Thyroid gland (tissue), 4 donors: ENCODE results near the gene ACOT9. TPM values are rescaled to one million over a fixed set of nuclear protein-coding genes. Genes with fewer than 3 reads are reported as not detected.

Source experiments
- DNase-seq, 2 donors: peaks; one replicate each; pipeline ENCODE4 v3.0.0-alpha.2; 2019
- H3K27ac ChIP-seq, 3 donors: fragments of 200-600 bp; sonication (generic); 1 replicate in 2 of 3; 2 replicates in 1 of 3; pipeline ENCODE4 v1.5.1; 2016 to 2019; ENCODE audit warnings: mild to moderate bottlenecking in 1 of 3, moderate library complexity in 1 of 3
- H3K27me3 ChIP-seq: fragments of 200-600 bp; sonication (generic); one replicate; pipeline ENCODE4 v1.5.1; 2019
- H3K36me3 ChIP-seq, 2 donors: fragments of 200-600 bp; sonication (generic); one replicate each; pipeline ENCODE4 v1.5.1; 2016 to 2019
- H3K4me1 ChIP-seq, 2 donors: fragments of 200-600 bp; sonication (generic); one replicate each; pipeline ENCODE4 v1.5.1; 2017 to 2019
- H3K4me3 ChIP-seq, 3 donors: fragments of 200-600 bp; sonication (generic); replicated peaks in 1 of 3; 1 replicate in 2 of 3; 2 replicates in 1 of 3; pipeline ENCODE4 v1.5.1; 2016; ENCODE audit warnings: mild to moderate bottlenecking in 1 of 3
- H3K9me3 ChIP-seq: fragments of 200-600 bp; sonication (generic); one replicate; pipeline ENCODE4 v1.5.1; 2017
- POLR2A ChIP-seq, 2 donors: fragments of 450-650 bp; IDR thresholded peaks; one replicate each; pipeline ENCODE4 v1.6.1; 2017; ENCODE audit warnings: antibody characterized with exemption in 2 of 2, mild to moderate bottlenecking in 2 of 2, moderate library complexity in 1 of 2
- WGBS, 2 donors: methylation state at CpG; one replicate each; pipeline ENCODE4 v1.1.5; 2017; 5-methylcytosine and 5-hydroxymethylcytosine counted together
- intact Hi-C: fragments of 100-400 bp; cut with DNase I; formaldehyde crosslinking; loops from one replicate; pipeline ENCODE4 v1.15.1; 2023
- total RNA-seq, 4 donors: library from RNA; depleted of rRNA; stranded (reverse); fragments of >200 nt; gene quantifications; one replicate each; pipeline ENCODE4 v1.2.3, GENCODE V29; 2016
- TF ChIP-seq, protein P1 (sequence below), 6 experiments: fragments of 200-600 bp in 3 of 6; fragments of 450-650 bp in 3 of 6; sonication (generic) in 3 of 6; IDR thresholded peaks; one replicate each; pipeline ENCODE4 v1.5.1; 2016 to 2019; ENCODE audit warnings: antibody characterized with exemption in 6 of 6, mild to moderate bottlenecking in 2 of 6, inconsistent platforms in 1 of 6, moderate library complexity in 1 of 6

The ACOT9 gene
- total RNA-seq, 4 donors from 2014 or later = 50.1 to 73.9 (median 62.8) TPM

DNA sequence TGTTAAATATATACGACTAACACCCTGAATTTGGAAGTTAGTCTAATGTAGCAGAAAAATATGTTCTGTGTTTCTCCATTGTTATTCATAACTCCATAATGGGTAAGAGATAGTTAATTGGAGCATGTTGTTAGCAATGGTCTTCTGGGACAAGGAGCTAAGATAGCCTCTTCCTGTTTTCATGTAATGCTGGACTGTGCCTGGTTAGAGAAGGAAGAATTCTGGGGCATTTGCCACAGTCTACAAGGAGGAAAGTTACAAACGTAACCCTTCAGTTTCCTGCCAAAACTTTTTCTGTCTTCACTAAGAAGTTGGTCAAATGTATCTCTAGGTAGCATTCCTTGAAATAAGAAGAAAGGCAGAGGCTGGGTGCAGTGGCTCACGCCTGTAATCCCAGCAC lies 70.0 kb downstream of the ACOT9 start:
- TF ChIP-seq POLR2A (IDR thresholded peaks at IDR 0.05) = no peak
- TF ChIP-seq, protein P1, sequence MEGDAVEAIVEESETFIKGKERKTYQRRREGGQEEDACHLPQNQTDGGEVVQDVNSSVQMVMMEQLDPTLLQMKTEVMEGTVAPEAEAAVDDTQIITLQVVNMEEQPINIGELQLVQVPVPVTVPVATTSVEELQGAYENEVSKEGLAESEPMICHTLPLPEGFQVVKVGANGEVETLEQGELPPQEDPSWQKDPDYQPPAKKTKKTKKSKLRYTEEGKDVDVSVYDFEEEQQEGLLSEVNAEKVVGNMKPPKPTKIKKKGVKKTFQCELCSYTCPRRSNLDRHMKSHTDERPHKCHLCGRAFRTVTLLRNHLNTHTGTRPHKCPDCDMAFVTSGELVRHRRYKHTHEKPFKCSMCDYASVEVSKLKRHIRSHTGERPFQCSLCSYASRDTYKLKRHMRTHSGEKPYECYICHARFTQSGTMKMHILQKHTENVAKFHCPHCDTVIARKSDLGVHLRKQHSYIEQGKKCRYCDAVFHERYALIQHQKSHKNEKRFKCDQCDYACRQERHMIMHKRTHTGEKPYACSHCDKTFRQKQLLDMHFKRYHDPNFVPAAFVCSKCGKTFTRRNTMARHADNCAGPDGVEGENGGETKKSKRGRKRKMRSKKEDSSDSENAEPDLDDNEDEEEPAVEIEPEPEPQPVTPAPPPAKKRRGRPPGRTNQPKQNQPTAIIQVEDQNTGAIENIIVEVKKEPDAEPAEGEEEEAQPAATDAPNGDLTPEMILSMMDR (IDR thresholded peaks at IDR 0.05) = no peak
- no peaks in the 10 kb centered on the region for H3K27me3 ChIP-seq
- H3K4me3 ChIP-seq = no peak overlapping the region
- DNase-seq = no peak
- 68 to 79% methylated on average over 2 to 3 of the region's 3 CpGs for WGBS, 2 donors
- H3K27ac ChIP-seq = no peak overlapping the region
- no peaks in the 10 kb centered on the region for H3K4me1 ChIP-seq
- intact Hi-C loops = no loop called here
- H3K36me3 ChIP-seq = no peaks in the 10 kb centered on the region
- no peaks in the 10 kb centered on the region for H3K9me3 ChIP-seq

DNA sequence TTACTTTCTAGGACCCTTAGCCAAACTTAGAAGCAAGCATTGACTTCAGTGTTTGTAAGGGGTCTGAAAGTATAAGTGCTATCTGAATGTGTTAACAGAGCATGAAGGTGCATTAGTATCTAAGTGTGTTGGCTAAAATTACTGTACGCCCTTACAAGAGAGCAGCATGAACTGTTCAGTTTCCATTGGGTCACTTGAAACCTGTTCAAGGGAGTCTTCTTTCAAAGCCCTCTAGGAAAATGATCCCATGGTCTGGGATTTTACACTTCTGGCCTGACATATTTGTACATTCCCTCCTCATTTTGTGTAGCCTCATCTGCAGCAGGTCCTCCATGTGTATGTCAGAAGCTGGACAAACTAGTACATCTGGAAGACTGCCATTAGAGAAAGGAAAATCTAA lies 72.5 kb downstream of the ACOT9 start:
- Histone ChIP-seq H3K27ac (no peak overlapping the region), H3K27me3 (no peaks in the 10 kb centered on the region), H3K4me1 (no peaks in the 10 kb centered on the region), H3K36me3 (no peaks in the 10 kb centered on the region), H3K9me3 (no peaks in the 10 kb centered on the region), H3K4me3 (no peak overlapping the region)
- 67 to 100% methylated on average over 1 of the region's 1 CpG for WGBS, 2 donors
- intact Hi-C loops = no loop called here
- TF ChIP-seq POLR2A (IDR thresholded peaks at IDR 0.05) = no peak
- TF ChIP-seq, protein P1 (IDR thresholded peaks at IDR 0.05) = no peak
- no peak for DNase-seq

DNA sequence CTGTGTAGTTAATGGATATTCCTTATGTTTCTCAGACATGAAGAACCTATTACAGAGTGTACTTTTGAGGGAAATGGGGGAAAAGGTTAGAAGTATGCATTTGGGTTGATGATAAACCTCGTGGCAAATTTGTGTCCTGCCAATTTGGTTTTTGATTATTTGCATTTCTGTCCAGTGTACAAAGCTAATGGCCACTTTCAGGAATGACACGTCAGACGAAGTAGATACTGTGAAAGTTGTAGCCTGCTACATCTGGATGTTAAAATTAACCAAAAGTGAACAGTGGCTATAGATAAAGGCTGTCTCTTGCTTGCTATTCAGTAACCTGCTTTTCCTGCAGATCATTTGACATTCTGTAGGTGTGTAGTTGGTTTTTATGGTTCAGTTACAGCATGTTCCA lies 74.7 kb downstream of the ACOT9 start:
- no peaks in the 10 kb centered on the region for H3K27me3 ChIP-seq
- TF ChIP-seq POLR2A (IDR thresholded peaks at IDR 0.05) = no peak
- TF ChIP-seq, protein P1 (IDR thresholded peaks at IDR 0.05) = no peak
- WGBS, 2 donors = 29 to 33% methylated on average over 3 of the region's 3 CpGs
- no peaks in the 10 kb centered on the region for H3K36me3 ChIP-seq
- intact Hi-C loops = no loop called here
- no peaks in the 10 kb centered on the region for H3K9me3 ChIP-seq
- no peak overlapping the region for H3K27ac ChIP-seq
- H3K4me3 ChIP-seq = peak overlapping the region in 1 of 3 donors; percentile 37
- no peak for DNase-seq
- H3K4me1 ChIP-seq = no peaks in the 10 kb centered on the region

DNA sequence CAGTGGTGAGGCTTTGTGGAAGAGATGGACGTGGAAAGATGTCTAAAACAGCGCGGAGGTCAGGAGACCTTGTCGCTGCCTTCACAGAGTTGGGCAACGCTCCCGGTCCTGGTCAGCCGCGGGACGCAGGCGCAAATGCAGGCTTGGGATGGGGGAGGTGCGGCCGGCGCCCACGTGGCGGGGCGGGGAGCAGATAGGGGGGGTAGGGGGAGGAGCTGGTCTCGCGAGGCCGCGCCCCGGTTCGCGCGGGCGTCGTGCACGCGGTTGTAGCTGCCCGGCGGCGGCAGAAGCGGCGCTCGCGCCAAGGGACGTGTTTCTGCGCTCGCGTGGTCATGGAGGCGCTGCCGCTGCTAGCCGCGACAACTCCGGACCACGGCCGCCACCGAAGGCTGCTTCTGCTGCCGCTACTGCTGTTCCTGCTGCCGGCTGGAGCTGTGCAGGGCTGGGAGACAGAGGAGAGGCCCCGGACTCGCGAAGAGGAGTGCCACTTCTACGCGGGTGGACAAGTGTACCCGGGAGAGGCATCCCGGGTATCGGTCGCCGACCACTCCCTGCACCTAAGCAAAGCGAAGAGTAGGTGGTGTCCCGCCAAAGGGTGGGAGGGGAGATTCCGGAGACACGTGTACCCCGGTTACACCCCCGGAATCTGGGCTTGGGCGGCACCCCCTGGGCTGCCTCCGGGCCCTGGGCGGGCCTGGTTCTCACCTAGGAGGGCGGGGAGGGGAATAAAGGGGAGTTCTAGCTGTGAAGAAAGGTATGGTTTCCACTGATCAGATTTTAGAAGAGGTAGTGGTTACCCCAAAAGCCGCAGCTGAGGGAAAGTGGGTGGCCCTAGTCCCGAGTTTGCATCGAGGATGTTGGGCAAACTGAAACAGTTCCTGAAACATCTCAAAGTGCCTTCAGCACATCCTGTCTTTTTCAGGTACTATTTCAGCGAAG lies 75.6 kb downstream of the ACOT9 start, which contains the start of gene PRDX4:
Gene PRDX4 (plus strand): TSS at position 255 of the 939 bp plus-strand sequence. CDS start 78 bp downstream, at position 333.
- peak; percentile 85 to 89 for DNase-seq
- Histone ChIP-seq H3K27me3 (no peaks in the 10 kb centered on the region), H3K4me3 (peak within 1 kb of the TSS in 2 of 3 donors; percentile 37 to 49), H3K36me3 (no peaks in the 10 kb centered on the region), H3K4me1 (no peaks in the 10 kb centered on the region), H3K27ac (peak within 1 kb of the TSS; percentile 10 to 71 (median 71)), H3K9me3 (no peaks in the 10 kb centered on the region)
- intact Hi-C loops = no loop called here
- 0% methylated on average over 7 to 24 of the region's 73 CpGs for WGBS, 2 donors
- TF ChIP-seq, protein P1 (IDR thresholded peaks at IDR 0.05) = no peak
- peak in 1 of 2 donors; percentile 68 for TF ChIP-seq POLR2A (IDR thresholded peaks at IDR 0.05)

DNA sequence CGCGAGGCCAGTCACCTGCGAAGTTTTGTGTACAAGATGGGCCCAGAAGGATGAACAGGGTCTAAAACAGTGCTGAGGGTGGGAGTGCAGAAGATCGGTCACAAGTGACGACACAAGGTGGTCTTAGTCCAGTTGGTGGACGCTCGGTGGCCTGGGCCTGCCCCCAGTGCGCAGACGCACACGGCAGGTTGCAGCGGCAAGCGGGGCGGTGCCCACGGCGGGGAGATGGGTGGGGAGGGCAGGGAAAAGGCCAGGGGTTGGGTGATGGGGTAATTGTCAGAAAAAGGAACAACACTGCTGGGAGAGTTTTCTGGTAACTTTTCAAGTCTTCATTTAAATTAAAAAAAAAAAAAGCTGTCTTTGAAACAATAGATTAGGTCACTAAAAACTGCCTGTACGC lies 76.8 kb downstream of the ACOT9 start:
- Histone ChIP-seq H3K4me3 (no peak overlapping the region), H3K4me1 (no peaks in the 10 kb centered on the region), H3K27me3 (no peaks in the 10 kb centered on the region), H3K9me3 (no peaks in the 10 kb centered on the region), H3K27ac (no peak overlapping the region), H3K36me3 (no peaks in the 10 kb centered on the region)
- WGBS, 2 donors = 95% methylated on average over 16 of the region's 16 CpGs
- TF ChIP-seq POLR2A (IDR thresholded peaks at IDR 0.05) = no peak
- TF ChIP-seq, protein P1 (IDR thresholded peaks at IDR 0.05) = no peak
- intact Hi-C loops = no loop called here
- DNase-seq = no peak
